Fibroblast of peridontal ligament (primary cell): ENCODE measurements around the gene GRM4.

Experiments used
- DNase-seq: peaks from one replicate; pipeline ENCODE4 v3.0.0-alpha.2; 2010; ENCODE audit errors: extremely low read depth

The GRM4 gene

DNA sequence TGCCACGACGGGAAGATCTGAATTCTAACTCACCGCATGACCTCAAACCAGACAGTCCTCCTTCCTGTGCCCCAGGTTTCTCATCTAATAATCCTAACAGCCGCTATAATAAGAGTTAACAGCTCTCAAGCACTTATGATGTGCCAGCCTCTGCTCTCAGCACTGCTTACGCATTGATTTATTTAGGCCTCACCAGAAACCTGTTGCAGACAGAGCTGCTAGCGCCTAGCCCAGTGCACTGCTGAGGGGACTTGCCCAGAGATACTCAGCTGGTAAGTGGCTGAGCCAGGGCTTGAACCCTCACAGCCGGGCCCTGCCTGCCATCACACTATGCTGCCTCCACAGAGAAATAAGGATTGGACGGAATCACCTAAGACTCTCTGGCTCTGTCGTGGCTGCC, 37.7 kb downstream of the GRM4 start:
- no peak for DNase-seq

DNA sequence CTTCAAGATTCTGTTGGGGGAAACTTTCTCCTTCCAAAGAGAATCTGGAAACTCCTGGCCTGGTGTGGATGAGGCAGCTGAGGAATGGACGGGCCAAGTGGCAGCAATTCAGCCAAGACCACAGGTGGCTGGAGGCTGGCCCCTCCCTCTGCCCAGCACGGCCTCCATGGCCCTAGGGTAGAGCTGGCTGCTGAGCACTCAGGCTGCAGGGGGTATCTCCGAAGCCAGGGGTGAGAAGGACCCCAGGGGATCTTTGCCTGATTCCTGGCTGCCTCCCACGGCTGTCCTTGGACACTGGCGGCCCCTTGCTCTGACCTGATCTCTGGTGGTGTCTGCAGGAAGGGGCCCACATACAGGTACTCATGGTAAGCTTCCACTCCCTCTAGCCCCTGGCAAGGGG, 39.0 kb downstream of the GRM4 start:
- DNase-seq = no peak

DNA sequence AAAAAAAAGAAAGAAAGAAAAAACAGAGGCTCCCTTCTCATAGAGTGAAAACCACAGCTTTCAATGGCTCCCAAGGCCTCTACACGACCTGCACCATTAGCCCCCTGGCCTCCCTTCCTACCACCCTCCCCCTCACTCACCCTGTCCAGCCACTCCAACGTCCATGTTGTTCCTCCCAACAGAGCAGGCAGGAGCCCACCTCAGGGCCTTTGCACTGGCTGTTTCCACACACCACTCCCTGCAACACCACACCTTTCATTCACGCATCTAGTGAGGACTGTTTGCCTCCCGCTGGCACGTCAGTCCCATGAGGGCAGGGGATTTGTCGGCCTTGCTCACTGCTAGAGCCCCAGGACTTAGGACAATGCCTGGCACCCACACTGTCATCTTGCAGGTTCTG, 39.5 kb downstream of the GRM4 start:
- no peak for DNase-seq

DNA sequence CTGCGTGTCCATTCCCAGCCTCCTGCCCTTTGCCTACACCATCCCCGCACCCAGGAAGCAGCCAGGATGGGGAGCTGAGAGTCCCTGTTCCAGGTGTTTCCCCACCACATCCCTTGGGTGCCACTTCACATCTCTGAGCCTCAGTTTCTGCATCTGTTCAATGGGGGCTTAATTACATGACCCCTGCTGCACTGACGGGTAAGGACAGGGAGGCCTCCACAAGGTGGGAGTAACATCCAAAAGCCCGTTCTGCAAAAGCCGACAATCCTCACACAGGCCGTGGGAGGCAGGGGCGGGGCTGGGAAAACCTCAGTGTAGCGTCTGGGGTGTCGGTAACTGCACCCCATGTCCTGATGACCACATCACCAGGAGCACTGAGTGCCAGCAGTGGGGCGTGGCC, 41.3 kb downstream of the GRM4 start:
- DNase-seq = no peak

DNA sequence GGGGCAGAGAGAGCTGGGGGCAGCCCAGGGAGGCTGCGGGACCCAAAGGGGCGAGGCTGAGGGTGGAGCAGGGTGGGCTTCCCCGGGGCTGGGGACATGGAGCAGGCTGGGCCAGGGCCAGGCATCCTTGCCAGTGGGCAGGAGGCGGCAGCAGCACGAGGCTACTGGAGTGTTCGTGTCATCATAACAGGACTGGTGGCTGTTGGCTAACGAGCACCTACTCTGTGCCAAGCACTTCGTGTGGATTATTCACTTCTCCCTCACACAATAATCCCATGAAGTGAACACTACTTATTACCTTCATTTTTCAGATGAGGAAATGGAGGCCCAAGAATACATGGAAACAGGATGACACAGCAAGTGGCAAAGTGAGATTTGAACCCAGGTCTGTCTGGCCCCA, 41.7 kb downstream of the GRM4 start:
- no peak for DNase-seq

DNA sequence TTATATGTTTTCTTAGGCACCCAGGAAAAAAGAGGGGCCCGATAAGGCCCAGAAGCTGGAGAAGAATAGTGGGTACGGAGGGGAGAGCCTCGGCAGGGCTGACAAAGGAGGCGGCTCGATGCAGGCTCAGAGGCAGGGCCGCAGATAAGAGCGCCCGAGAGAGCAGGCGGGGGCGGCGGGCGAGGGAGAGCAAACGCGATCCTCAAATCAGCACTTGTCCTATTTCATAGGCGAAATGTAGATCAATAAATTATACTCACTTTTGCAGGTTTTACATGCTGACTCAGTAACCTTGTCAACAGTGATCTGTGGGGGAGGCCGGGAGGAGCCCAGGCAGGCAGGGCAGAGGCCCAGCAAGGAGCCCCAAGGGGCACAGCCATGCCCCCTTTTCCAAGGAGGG, 42.6 kb downstream of the GRM4 start:
- DNase-seq = no peak

DNA sequence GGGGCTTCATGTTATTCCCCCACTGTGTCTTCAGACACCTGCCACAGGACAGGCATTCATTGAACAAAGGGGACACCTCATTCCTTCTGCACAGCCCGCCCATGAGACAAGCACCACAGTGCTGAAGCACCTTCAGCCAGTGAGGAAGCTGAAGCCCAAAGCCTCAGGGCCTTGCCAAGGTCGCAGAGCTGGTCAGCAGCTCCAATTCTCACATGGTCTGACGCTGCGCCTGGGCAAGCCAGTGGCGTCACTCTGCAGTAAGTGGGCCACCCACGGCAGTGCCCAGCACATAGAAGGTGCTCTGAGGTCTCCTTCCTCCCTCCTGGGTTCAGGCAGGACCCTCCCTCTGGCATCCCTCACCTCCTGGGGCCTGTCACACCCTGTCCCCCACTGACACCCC, 43.2 kb downstream of the GRM4 start:
- no peak for DNase-seq

DNA sequence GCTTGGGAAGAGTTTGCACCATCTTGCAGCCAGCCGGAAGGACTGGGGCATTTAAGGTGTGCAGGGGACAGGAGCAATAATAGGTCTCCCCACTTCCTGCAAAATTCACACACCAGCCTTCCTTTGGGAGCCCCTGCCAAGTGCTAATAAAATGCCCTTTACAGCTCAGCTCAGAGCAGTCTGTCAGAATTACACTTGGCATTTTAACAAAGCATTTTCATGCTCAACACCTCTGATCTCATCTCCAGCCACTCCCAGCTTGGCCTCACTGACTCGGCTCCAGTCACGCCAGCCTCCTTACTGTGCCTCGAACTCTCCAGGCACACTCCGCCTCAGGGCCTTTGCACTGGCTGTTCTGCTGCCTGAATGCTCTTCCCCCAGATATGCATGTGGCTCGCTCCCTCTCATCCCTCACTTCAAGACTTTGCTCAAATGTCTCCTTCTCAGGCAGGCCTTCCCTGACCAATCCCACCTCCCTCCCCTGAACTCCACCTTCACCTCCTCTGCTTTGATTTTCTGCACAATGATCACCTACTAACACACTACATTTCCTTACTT, 43.7 kb downstream of the GRM4 start:
- no peak for DNase-seq

DNA sequence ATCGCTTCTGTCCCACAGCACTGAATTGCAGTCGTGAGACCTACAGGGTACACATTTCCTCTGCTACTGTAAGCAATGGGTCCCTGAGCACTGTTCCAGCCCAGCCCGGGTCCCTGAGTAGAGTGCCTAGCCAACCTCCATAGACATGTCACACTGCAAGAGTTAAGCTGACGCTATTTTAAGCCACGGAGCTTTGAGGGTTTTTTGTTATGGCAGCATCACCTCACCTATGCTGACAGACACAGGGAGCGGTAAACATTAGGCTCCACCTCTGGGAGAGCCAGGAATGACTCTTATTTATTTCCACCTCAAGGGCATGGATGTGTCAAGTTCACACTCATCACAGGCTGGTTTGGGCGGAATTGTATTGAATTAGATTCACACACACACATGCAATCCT, 45.1 kb downstream of the GRM4 start:
- no peak for DNase-seq

DNA sequence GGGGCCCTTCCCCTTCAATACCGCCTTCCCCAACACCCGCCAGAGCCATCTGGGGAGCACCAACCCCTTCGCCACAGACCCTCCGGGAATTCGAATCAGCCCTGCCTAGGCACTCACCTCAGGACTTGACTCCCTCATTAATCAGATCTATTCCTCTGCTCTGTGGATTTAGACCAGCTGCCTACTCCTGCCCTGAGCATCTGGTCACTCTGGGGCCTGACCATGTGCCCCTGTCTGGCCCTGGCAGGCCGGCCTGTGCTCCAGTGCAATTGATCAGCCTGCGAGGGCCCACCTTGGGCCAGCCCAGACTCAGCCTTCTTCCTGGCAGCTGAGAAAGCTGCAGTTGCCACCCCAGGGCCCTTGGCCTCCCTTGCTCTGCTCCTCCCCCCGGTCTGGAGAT, 46.0 kb downstream of the GRM4 start:
- DNase-seq = no peak

DNA sequence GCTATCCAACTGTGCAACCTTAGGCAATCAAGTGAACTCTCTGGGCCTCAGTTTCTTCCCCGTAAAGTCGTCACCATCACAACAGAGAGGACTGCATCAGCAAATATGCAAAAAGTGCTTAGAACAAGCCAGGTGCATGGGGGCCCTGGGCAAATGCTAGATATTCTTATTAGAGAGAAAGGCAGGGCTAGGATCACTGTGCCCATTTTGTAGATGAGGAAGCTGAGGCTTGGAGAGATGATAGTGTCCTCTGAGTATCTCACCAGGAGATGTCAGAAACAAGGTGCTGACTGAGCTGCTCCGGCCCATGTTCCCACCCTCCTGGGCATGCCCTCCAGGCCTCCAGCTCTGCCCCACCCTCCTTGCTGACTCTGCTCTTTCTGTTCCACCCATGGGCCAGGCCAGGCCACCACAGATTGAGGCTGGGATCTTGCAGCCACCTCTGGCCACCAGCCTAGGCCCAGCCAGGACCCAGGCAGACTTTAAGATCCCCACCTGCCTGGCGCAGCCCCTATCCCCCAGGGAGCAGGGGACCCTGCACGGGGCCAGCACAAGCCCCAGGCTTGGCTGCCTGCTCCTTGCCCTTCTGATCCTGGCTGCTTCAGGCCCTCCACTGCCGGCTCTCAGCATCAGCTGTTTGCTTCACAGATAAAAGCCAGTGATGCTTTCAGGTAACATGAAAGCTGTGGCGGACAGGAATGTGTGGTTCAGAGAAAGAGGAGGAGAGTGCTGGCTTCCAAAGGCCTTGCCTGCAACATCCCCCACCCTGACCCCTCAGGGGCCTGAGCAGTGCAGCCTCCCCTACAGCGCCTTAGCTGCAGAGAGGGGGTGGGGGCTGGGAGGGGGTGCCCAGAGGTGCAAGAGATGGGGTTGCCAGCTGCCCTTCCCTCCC, 47.6 kb downstream of the GRM4 start:
- DNase-seq = no peak

DNA sequence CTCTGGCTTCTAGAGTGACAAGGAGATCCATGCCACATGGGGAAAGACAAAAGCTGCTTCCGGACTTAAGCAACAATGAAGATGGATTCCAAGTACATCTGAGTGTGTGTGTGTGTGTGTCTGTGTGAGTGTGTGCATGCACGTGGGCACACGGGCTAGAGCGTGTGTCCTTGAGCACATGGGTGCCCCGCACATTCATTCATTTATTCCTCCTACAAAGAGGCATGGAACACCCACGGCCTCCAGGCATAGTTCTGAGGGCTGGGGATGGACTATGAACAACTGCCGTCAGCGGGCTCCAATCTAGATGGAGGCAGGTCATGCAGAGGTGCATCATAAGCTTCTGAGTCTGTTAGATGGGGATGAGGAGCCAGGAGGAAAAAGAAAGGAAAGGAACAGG, 49.1 kb downstream of the GRM4 start:
- no peak for DNase-seq

DNA sequence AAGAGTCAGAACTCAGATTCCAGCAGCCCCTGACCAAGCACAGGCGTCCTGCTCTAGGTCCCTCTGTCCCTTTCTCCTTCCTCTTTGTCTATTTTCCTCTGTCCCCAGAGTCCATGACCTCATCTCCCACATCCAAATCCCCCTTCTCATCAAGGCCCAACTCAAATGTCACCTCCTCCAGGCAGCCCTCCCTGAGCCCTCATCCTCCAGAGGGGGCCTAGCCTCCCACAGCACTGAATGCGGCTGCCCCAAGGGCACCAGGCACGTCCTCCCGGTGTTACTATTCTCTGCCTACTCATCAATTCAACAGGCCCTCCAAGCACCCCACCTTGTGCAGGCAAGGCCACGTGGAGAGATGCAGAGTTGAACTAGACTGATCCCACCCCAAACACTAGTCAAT, 49.7 kb downstream of the GRM4 start:
- DNase-seq = no peak

DNA sequence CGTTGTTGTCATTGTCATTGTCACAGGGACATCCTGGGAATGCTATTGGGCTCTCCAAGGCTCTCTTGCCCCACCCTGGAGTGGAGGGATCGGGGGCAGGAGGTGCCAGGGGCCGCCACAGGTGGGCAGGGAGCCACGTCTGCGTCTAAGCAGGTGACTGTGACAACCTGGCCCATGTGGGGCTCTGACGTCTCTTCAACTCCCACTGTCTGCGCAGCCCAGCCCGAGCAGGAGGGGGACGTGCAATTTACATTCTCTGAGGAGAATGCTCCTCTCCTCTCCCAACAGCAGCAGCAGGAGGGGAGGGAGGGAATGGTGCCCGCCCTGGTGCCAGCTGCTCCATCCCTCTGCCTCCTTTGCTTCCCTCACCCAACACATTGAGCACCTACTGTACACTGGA, 50.1 kb downstream of the GRM4 start:
- DNase-seq = no peak

DNA sequence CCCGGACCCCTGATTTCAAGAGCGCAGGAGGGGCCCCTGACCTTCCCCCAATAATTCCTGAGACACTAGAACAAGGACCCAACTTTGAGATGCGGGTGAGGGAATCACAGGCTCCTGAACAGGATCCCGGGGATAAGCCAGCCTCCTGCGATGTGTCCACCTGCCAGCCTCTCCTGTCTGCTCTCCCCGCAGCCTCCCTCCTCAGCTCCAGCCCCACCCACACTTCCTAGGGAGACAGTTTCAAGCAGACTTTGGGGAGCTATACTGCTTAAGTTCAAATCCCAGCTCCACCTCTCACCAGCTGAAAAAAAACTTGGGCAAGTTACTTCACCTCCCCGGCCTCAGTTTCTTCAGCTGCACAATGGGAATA, 50.8 kb downstream of the GRM4 start:
- no peak for DNase-seq

DNA sequence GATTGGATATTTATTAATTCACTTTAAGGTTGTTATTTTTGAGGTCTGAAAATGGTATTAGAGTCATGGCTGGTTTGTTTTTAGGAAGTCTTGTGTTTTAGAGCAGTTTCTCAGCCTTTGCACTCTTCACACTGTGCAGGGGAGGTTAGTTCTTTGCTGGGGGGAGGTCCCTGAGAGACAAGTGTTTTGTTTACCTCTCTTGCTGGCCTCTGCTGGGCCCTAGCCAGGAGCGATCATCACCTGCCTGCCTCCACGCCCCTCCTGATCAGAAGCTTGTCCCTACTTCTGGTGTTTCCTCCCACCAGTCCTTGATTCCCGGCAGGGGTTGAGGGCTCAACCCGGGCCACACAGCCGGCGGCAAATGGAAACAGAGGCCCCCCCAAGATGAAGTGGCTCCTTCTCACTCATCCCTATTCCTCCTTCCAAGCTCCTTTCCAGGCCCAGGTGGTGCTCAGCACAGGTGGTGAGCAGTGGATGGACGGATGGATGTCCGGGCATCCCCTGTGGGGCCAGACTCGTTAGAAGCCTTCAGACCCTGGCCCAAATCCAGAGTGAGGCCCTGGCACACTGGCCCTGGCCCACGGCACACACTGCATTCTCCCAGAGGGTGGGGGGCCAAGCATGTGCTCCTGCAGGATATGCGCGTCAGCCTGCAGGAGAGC, 51.3 kb downstream of the GRM4 start:
- DNase-seq = no peak

DNA sequence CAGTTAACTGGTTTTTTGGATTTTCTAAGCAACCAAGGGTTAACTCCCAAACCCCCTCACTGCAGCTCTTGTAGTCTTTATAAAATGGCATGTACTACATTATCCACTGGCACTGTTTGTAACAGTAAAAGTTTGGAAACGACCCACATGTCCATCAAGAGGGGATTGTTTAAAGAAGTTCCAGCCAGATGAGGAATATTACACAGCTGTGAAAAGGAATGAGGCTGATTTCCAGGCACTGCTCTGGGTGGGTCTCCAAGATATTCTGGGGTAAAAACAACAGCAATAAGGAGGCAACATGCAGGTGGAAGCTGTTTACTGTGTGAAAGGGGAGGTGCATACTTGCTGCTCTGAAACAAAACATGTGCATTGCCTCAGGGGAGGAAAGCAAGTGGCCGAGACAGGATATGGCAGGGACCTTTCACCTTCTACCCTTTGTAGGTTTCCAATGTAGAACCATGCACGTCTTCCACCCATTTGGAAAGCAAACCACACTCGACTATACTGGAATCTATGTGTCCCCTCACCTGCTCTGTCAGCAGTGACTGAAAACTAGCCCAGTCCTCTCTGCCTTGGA, 51.9 kb downstream of the GRM4 start:
- DNase-seq = no peak

DNA sequence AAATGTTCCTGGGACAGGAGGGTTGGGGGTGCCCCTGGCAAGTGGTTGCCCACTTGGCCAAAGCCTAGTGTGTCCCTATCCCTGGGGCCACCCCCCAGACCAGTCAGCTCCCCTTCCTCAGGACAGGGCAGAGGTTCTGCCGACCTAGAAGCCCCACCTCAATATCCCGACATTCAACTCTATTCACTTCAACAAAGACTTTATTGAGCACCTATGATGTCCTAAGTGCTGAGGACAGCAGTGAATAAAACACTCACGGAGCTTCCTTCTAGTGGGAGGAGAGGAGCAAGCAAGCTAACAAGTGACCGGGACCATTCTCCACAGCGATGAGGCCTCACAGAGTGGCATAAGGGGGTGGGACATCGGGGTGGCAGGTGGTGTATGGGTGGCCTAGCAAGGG, 52.7 kb downstream of the GRM4 start:
- DNase-seq = no peak

DNA sequence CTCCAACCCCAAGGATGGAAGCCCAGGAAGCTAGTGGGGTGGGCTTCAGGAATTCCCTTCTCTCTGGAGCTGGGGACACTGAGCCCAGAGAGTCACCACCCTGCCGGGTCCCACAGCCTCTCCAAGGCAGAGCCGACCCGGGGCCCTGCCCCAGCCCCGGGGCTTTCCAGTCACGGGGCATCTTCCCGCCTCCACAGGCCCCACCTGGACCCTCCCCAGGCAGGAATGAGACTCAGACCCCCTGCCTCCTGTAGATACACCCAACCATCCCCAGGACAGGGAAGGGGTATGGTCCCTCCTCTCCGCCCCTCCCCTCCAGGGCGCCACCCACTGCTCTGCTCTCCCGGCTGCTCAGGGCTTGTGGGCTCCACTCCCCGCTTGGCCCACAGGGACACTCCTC, 53.3 kb downstream of the GRM4 start:
- no peak for DNase-seq

DNA sequence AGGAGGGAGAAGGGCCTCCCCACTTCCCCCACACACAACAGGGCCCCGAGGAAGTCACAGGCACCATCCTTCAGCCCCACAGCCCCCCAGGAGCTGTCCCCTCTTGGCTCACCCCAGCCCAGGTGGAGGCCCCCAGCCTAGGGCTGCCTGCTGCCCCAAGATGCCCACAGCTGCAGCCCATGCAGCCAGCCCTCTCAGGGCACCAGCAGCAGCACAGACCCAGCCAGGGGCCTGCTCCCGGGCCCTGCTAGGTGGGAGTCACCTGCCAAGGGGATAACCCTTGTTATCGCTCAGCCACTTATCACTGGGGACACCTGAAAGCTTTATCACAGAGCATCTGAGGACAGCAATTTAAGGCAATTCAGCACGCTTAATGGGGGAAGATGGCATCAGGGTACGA, 55.0 kb downstream of the GRM4 start:
- DNase-seq = no peak

DNA sequence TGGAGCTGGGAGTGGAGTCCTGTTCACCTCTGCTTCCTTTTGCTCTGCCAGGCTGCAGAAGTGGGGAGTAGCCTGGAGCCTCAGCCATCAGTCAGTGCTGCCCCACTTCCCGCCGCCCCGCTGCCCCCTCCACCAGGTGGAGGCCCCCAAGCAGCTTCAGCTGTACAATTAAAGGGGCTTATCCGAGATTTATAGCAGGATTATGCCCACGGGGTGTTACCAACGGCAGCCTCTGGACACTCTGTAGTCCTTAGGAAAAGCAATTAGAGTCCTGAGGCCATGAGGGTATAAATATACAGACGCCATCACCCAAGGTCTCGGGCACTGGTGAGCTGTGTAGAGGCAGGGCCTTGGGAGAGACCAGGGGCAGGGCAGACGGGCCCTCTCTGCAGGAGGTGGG, 55.4 kb downstream of the GRM4 start:
- DNase-seq = no peak

DNA sequence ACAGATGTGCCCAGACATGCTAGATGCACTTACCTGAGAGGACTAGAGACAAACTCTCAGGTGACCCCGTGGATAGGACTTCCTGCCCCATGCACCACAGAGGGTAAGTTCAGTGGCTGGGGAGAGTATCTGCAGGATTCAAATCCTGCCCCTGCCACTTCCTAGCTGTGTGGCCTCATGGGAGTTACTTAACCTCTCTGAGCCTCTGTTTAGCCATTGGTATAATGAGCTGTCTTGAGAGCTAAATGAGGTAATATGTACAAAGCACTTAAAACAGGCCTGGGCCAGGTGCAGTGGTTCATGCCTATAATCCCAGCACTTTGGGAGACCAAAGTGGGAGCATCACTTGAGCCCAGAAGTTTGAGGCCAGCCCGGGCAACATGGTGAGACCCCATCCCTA, 59.3 kb downstream of the GRM4 start:
- DNase-seq = no peak
